K562 (cell line): ENCODE measurements around the gene PAX2. TPM values are rescaled to one million over a fixed set of nuclear protein-coding genes. Genes with fewer than 3 reads are reported as not detected.

Experiments used
- RNF2 ChIP-seq: sonication (generic); IDR thresholded peaks from 2 replicates; pipeline ENCODE4 v1.6.1; 2016
- SLC30A9 ChIP-seq: fragments of 250-450 bp; sonication (Bioruptor Pico); IDR thresholded peaks from 2 replicates; pipeline ENCODE4 v1.8.0; 2022; ENCODE audit warnings: mild to moderate bottlenecking, moderate library complexity
- polyA plus RNA-seq, 8 experiments: library from polyadenylated mRNA; depleted of rRNA in 4 of 8; stranded (reverse) in 5 of 8; unstranded in 3 of 8; fragments of >200 nt; fragmentation: Nextera tagmentation in 2 of 8; fragmentation: Illumina TruSeq in 1 of 8; extraction: Ambion mirVana in 2 of 8; extraction: Trizol in 1 of 8; gene quantifications; 2 replicates each; pipeline versions ENCODE4 v1.2.1 to v1.2.3, GENCODE V29; 2011 to 2014; ENCODE audit warnings: inconsistent platforms in 1 of 8, missing spikeins in 1 of 8
- total RNA-seq, 7 experiments: library from RNA; depleted of rRNA in 6 of 7; stranded (reverse); fragments of >200 nt in 6 of 7; fragmentation: Illumina TruSeq in 2 of 7; extraction: Trizol in 2 of 7; gene quantifications; 2 replicates each; pipeline versions ENCODE4 v1.2.1 to v1.2.3, GENCODE V29; 2011 to 2021; ENCODE audit warnings: low replicate concordance in 1 of 7
- TF ChIP-seq, protein P1 (sequence below): fragments of 450-650 bp; formaldehyde crosslinking; IDR thresholded peaks from 2 replicates; pipeline ENCODE4 v1.4.0; 2022; ENCODE audit warnings: missing genetic modification characterization
- TF ChIP-seq, protein P2 (sequence below): IDR thresholded peaks from 3 replicates; pipeline ENCODE4 v1.6.1; 2011; ENCODE audit warnings: borderline replicate concordance, mild to moderate bottlenecking, moderate library complexity; ENCODE audit not compliant: insufficient read length; ENCODE audit errors: extremely low read depth
- TF ChIP-seq, protein P3 (sequence below): fragments of 450-650 bp; IDR thresholded peaks from 2 replicates; pipeline ENCODE4 v1.6.1; 2014; ENCODE audit warnings: low read depth, mild to moderate bottlenecking, moderate library complexity, borderline replicate concordance

PAX2 gene
- total and polyA plus RNA-seq, 9 of the 15 experiments (the other 6 are each of a cell fraction or from before 2014, with no cell fraction given) = not detected

DNA sequence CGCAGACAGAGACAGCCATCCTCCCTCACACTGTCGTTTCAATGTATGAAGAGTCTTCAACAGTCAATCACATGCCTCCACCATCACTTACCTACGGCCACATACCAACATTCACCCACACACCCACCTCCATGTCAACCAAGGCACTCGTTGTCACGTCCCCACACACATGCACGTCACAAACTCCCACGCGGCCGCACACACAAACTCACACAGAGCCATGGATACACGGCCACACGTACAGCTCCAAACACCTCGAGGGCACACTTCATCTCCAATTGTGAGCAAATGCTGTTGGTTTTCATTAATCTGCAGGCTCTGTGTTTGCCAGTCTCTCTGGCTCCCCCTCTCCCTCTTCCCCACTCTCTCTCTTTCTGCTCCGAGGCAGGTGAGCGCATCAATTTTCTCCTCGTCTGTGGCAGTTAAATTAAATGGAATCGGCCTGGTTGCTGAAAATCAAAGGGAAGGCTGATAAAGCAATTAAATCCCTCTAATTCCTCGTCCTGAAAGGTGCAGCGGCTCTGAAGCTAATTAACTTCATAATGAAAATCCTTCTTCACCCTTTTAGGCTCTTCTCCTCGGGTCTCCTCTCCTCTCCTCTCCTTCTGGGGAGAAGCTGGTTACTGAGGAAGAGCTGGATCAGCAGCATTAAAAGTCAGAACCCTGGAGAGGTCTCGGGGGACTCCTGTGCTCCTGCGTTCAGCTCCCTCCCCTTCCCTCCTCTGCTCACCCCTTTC, 113.5 kb downstream of the PAX2 start (continued):
- TF ChIP-seq, protein P1, sequence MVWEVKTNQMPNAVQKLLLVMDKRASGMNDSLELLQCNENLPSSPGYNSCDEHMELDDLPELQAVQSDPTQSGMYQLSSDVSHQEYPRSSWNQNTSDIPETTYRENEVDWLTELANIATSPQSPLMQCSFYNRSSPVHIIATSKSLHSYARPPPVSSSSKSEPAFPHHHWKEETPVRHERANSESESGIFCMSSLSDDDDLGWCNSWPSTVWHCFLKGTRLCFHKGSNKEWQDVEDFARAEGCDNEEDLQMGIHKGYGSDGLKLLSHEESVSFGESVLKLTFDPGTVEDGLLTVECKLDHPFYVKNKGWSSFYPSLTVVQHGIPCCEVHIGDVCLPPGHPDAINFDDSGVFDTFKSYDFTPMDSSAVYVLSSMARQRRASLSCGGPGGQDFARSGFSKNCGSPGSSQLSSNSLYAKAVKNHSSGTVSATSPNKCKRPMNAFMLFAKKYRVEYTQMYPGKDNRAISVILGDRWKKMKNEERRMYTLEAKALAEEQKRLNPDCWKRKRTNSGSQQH (CRISPR knock-in tag) = no peak
- TF ChIP-seq, protein P2, sequence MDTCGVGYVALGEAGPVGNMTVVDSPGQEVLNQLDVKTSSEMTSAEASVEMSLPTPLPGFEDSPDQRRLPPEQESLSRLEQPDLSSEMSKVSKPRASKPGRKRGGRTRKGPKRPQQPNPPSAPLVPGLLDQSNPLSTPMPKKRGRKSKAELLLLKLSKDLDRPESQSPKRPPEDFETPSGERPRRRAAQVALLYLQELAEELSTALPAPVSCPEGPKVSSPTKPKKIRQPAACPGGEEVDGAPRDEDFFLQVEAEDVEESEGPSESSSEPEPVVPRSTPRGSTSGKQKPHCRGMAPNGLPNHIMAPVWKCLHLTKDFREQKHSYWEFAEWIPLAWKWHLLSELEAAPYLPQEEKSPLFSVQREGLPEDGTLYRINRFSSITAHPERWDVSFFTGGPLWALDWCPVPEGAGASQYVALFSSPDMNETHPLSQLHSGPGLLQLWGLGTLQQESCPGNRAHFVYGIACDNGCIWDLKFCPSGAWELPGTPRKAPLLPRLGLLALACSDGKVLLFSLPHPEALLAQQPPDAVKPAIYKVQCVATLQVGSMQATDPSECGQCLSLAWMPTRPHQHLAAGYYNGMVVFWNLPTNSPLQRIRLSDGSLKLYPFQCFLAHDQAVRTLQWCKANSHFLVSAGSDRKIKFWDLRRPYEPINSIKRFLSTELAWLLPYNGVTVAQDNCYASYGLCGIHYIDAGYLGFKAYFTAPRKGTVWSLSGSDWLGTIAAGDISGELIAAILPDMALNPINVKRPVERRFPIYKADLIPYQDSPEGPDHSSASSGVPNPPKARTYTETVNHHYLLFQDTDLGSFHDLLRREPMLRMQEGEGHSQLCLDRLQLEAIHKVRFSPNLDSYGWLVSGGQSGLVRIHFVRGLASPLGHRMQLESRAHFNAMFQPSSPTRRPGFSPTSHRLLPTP = no peak
- TF ChIP-seq SLC30A9 (CRISPR knock-in tag) (no peak), RNF2 (no peak)
- TF ChIP-seq, protein P3, sequence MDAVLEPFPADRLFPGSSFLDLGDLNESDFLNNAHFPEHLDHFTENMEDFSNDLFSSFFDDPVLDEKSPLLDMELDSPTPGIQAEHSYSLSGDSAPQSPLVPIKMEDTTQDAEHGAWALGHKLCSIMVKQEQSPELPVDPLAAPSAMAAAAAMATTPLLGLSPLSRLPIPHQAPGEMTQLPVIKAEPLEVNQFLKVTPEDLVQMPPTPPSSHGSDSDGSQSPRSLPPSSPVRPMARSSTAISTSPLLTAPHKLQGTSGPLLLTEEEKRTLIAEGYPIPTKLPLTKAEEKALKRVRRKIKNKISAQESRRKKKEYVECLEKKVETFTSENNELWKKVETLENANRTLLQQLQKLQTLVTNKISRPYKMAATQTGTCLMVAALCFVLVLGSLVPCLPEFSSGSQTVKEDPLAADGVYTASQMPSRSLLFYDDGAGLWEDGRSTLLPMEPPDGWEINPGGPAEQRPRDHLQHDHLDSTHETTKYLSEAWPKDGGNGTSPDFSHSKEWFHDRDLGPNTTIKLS = no peak
